Glutamatergic neuron (in vitro differentiated cells): ENCODE data around the gene RXFP1. TPM values are rescaled to one million over a fixed set of nuclear protein-coding genes. Genes with fewer than 3 reads are reported as not detected.

ENCODE experiments used
- DNase-seq: peaks from one replicate; pipeline ENCODE4 v3.0.0; 2022
- H3K27ac Mint-ChIP-seq: one replicate; pipeline ENCODE4 v1.8.0; 2020; ENCODE audit warnings: mild to moderate bottlenecking, mixed read lengths, inconsistent platforms; ENCODE audit not compliant: unreplicated experiment
- H3K27me3 Mint-ChIP-seq: one replicate; pipeline ENCODE4 v1.8.0; 2020; ENCODE audit warnings: mild to moderate bottlenecking, moderate library complexity, mixed read lengths, inconsistent platforms; ENCODE audit not compliant: unreplicated experiment
- H3K36me3 Mint-ChIP-seq: one replicate; pipeline ENCODE4 v1.8.0; 2020; ENCODE audit warnings: mild to moderate bottlenecking, mixed read lengths, inconsistent platforms; ENCODE audit not compliant: unreplicated experiment
- H3K4me1 Mint-ChIP-seq: one replicate; pipeline ENCODE4 v1.8.0; 2020; ENCODE audit warnings: mild to moderate bottlenecking, low read depth, mixed read lengths, inconsistent platforms; ENCODE audit not compliant: unreplicated experiment
- H3K4me3 Mint-ChIP-seq: one replicate; pipeline ENCODE4 v1.8.0; 2020; ENCODE audit warnings: mild to moderate bottlenecking, mixed read lengths, inconsistent platforms; ENCODE audit not compliant: unreplicated experiment
- H3K9me3 Mint-ChIP-seq: one replicate; pipeline ENCODE4 v1.8.0; 2020; ENCODE audit warnings: mild to moderate bottlenecking, moderate library complexity, mixed read lengths, inconsistent platforms; ENCODE audit not compliant: unreplicated experiment
- CTCF ChIP-seq: fragments of 200-600 bp; sonication (generic); IDR thresholded peaks from one replicate; pipeline ENCODE4 v1.5.0; 2021; ENCODE audit not compliant: partially characterized antibody, unreplicated experiment
- total RNA-seq: library from RNA; stranded (reverse); fragmentation: NEBNext Ultra II Directional; extraction: Animal tissue kit (Norgen Biotek cat#: 25700); gene quantifications from one replicate; pipeline ENCODE4 v1.2.1, GENCODE V29; 2021; ENCODE audit not compliant: unreplicated experiment

Gene RXFP1
- total RNA-seq, 1 donor from 2014 or later = not detected

GRCh38 chr4:158664806-158665205 is 143.1 kb downstream of the RXFP1 start:
- no peak for TF ChIP-seq CTCF
- Mint-ChIP-seq H3K4me3 (no peak overlapping the region), H3K4me1 (no peaks in the 10 kb centered on the region), H3K27ac (no peak overlapping the region), H3K36me3 (peaks cover 5% of the 10 kb centered on the region), H3K9me3 (peaks cover 3% of the 10 kb centered on the region), H3K27me3 (no peaks in the 10 kb centered on the region)
- DNase-seq = no peak

- Mint-ChIP-seq H3K9me3 (peaks cover 12% of the 10 kb centered on the region), H3K4me3 (no peak overlapping the region), H3K4me1 (peaks cover 8% of the 10 kb centered on the region), H3K27me3 (peaks cover 7% of the 10 kb centered on the region), H3K36me3 (peaks cover 5% of the 10 kb centered on the region), H3K27ac (no peak overlapping the region)
- DNase-seq = no peak
- TF ChIP-seq CTCF = no peak
These were observed 145.2 kb downstream of the RXFP1 start for GRCh38 chr4:158666892-158667291.

GRCh38 chr4:158667651-158668198 is 146.0 kb downstream of the RXFP1 start:
- peak; percentile 65 for DNase-seq
- no peak overlapping the region for H3K27ac Mint-ChIP-seq
- peaks cover 9% of the 10 kb centered on the region for H3K4me1 Mint-ChIP-seq
- peaks cover 5% of the 10 kb centered on the region for H3K36me3 Mint-ChIP-seq
- H3K27me3 Mint-ChIP-seq = peaks cover 10% of the 10 kb centered on the region
- peaks cover 19% of the 10 kb centered on the region for H3K9me3 Mint-ChIP-seq
- TF ChIP-seq CTCF = peak; percentile 88
- no peak overlapping the region for H3K4me3 Mint-ChIP-seq

- Mint-ChIP-seq H3K36me3 (peaks cover 5% of the 10 kb centered on the region), H3K9me3 (peaks cover 20% of the 10 kb centered on the region), H3K27me3 (peaks cover 12% of the 10 kb centered on the region), H3K27ac (peak overlapping the region; percentile 62), H3K4me3 (peak overlapping the region; percentile 23), H3K4me1 (peaks cover 10% of the 10 kb centered on the region)
- DNase-seq = no peak
- no peak for TF ChIP-seq CTCF
These were observed 147.6 kb downstream of the RXFP1 start for GRCh38 chr4:158669310-158669709.

GRCh38 chr4:158670975-158671664 is 149.4 kb downstream of the RXFP1 start:
- Mint-ChIP-seq H3K4me1 (peaks cover 10% of the 10 kb centered on the region), H3K9me3 (peaks cover 18% of the 10 kb centered on the region), H3K4me3 (peak overlapping the region; percentile 100), H3K27me3 (peaks cover 12% of the 10 kb centered on the region), H3K36me3 (no peaks in the 10 kb centered on the region), H3K27ac (peak overlapping the region; percentile 100)
- peak; percentile 67 for DNase-seq
- no peak for TF ChIP-seq CTCF
